GM12872 (cell line): ENCODE data around the gene TTLL12.

Source experiments
- CTCF ChIP-seq: IDR thresholded peaks from 3 replicates; pipeline ENCODE4 v1.5.1; 2011; ENCODE audit warnings: low read depth, mild to moderate bottlenecking, low read length, moderate library complexity; ENCODE audit not compliant: insufficient read depth

TTLL12 gene

GRCh38 chr22:43222987-43223386 is 36.1 kb upstream of the TTLL12 start:
- no peak for TF ChIP-seq CTCF

GRCh38 chr22:43222262-43222661 is 35.3 kb upstream of the TTLL12 start:
- no peak for TF ChIP-seq CTCF

GRCh38 chr22:43220625-43221380 is 33.9 kb upstream of the TTLL12 start:
- TF ChIP-seq CTCF: no peak

GRCh38 chr22:43218786-43219185 is 31.9 kb upstream of the TTLL12 start:
- TF ChIP-seq CTCF: no peak

GRCh38 chr22:43217285-43218030 is 30.5 kb upstream of the TTLL12 start:
- TF ChIP-seq CTCF: no peak

GRCh38 chr22:43216738-43217137 is 29.8 kb upstream of the TTLL12 start:
- no peak for TF ChIP-seq CTCF

GRCh38 chr22:43213962-43214361 is 27.0 kb upstream of the TTLL12 start:
- no peak for TF ChIP-seq CTCF
